NCI-H1105 (cell line): ENCODE results near the gene EPB42.

ENCODE experiments used
- DNase-seq: peaks from one replicate; lab custom pipeline; 2025; lab: John Stamatoyannopoulos, UW

The EPB42 gene

GRCh38 chr15:43220991-43221403, at the start of gene EPB42:
TSS of gene EPB42 (minus strand) at chr15:43221018. CDS start at chr15:43220825, 193 bp downstream.
- DNase-seq, result no peak

GRCh38 chr15:43270113-43270665, 49.4 kb upstream of the EPB42 start:
- DNase-seq, result no peak

GRCh38 chr15:43268111-43269105, 47.6 kb upstream of the EPB42 start:
- DNase-seq, result no peak

GRCh38 chr15:43267439-43267838, 46.6 kb upstream of the EPB42 start:
- DNase-seq, result no peak

- DNase-seq, result no peak
Observed at GRCh38 chr15:43266834-43267233, 46.0 kb upstream of the EPB42 start, which contains the start of gene TGM5. TSS of gene TGM5 (minus strand) at chr15:43266928. CDS start at chr15:43266849, 79 bp downstream.

GRCh38 chr15:43266386-43266785, 45.6 kb upstream of the EPB42 start:
- DNase-seq, result no peak

GRCh38 chr15:43260011-43260615, 39.3 kb upstream of the EPB42 start:
- no peak for DNase-seq

- no peak for DNase-seq
Observed at GRCh38 chr15:43258781-43259180, 38.0 kb upstream of the EPB42 start.

- DNase-seq, result no peak
Observed at GRCh38 chr15:43256341-43256740, 35.5 kb upstream of the EPB42 start.

GRCh38 chr15:43255376-43255775, 34.6 kb upstream of the EPB42 start:
- DNase-seq, result no peak

- no peak for DNase-seq
Observed at GRCh38 chr15:43253431-43254403, 32.9 kb upstream of the EPB42 start.

- no peak for DNase-seq
Observed at GRCh38 chr15:43251871-43252250, 31.0 kb upstream of the EPB42 start.

GRCh38 chr15:43251185-43251870, 30.5 kb upstream of the EPB42 start:
- no peak for DNase-seq

- DNase-seq, result no peak
Observed at GRCh38 chr15:43250785-43251184, 30.0 kb upstream of the EPB42 start.

GRCh38 chr15:43249699-43250203, 28.9 kb upstream of the EPB42 start:
- DNase-seq, result no peak

- DNase-seq, result no peak
Observed at GRCh38 chr15:43249236-43249635, 28.4 kb upstream of the EPB42 start.

- no peak for DNase-seq
Observed at GRCh38 chr15:43246261-43246774, 25.5 kb upstream of the EPB42 start.

- no peak for DNase-seq
Observed at GRCh38 chr15:43244092-43244491, 23.3 kb upstream of the EPB42 start.

- no peak for DNase-seq
Observed at GRCh38 chr15:43243020-43243645, 22.3 kb upstream of the EPB42 start.

GRCh38 chr15:43242616-43243015, 21.8 kb upstream of the EPB42 start:
- DNase-seq, result no peak
